Loucy (cell line): Measurements from ENCODE around the gene MAVS.
"Not testable (repeated sequence)": the region's sequence is repeated elsewhere in the genome, so short reads cannot be mapped to it uniquely, and the experiment has no call there.

Experiments
- H2AFZ ChIP-seq: fragments of 200-600 bp; sonication (generic); 2 replicates; pipeline ENCODE4 v1.6.0; 2016; ENCODE audit warnings: antibody characterized with exemption, mild to moderate bottlenecking, low read length, moderate library complexity
- H3F3A ChIP-seq: fragments of 200-600 bp; 2 replicates; pipeline ENCODE4 v1.6.0; 2016; ENCODE audit warnings: antibody characterized with exemption, low read depth, mild to moderate bottlenecking
- H3K27me3 ChIP-seq: fragments of 200-600 bp; sonication (generic); 2 replicates; pipeline ENCODE4 v1.6.1; 2014; ENCODE audit warnings: low read length, mild to moderate bottlenecking; ENCODE audit not compliant: insufficient read depth, poor library complexity, severe bottlenecking
- H3K36me3 ChIP-seq: fragments of 200-600 bp; sonication (generic); 2 replicates; pipeline ENCODE4 v1.6.1; 2016; ENCODE audit warnings: low read length; ENCODE audit not compliant: insufficient read depth
- H3K4me1 ChIP-seq: fragments of 200-600 bp; sonication (generic); 2 replicates; pipeline ENCODE4 v1.5.1; 2014; ENCODE audit warnings: low read length, mild to moderate bottlenecking; ENCODE audit not compliant: insufficient read depth, poor library complexity, severe bottlenecking
- H3K4me2 ChIP-seq: fragments of 200-600 bp; sonication (generic); 2 replicates; pipeline ENCODE4 v1.6.0; 2014; ENCODE audit warnings: antibody characterized with exemption, low read length, low read depth, mild to moderate bottlenecking; ENCODE audit not compliant: poor library complexity, severe bottlenecking
- H3K4me3 ChIP-seq: fragments of 200-600 bp; sonication (generic); 2 replicates; pipeline ENCODE4 v1.5.1; 2014; ENCODE audit warnings: low read length, mild to moderate bottlenecking, mixed read lengths; ENCODE audit not compliant: poor library complexity, severe bottlenecking
- H3K79me2 ChIP-seq: fragments of 200-600 bp; sonication (generic); 2 replicates; pipeline ENCODE4 v1.6.1; 2014; ENCODE audit warnings: low read length; ENCODE audit not compliant: insufficient read depth
- H3K9ac ChIP-seq: fragments of 200-600 bp; sonication (generic); 2 replicates; pipeline ENCODE4 v1.6.0; 2014; ENCODE audit warnings: mild to moderate bottlenecking, low read depth, low read length, moderate library complexity; ENCODE audit not compliant: poor library complexity, severe bottlenecking
- H3K9me2 ChIP-seq: fragments of 200-600 bp; sonication (generic); replicated peaks from 2 replicates; pipeline ENCODE4 v1.6.1; 2016; ENCODE audit warnings: low read depth, low read length, mixed read lengths
- H3K9me3 ChIP-seq: fragments of 200-600 bp; sonication (generic); 2 replicates; pipeline ENCODE4 v1.6.1; 2014; ENCODE audit warnings: mild to moderate bottlenecking, antibody characterized with exemption, low read length, low read depth; ENCODE audit not compliant: insufficient read depth
- H4K20me1 ChIP-seq: fragments of 200-600 bp; sonication (generic); 2 replicates; pipeline ENCODE4 v1.6.0; 2014; ENCODE audit warnings: antibody characterized with exemption, low read length, mild to moderate bottlenecking; ENCODE audit not compliant: insufficient read depth, poor library complexity, severe bottlenecking
- EZH2phosphoT487 ChIP-seq: fragments of 200-600 bp; IDR thresholded peaks from 2 replicates; pipeline ENCODE4 v1.6.1; 2018; ENCODE audit warnings: antibody characterized with exemption, mild to moderate bottlenecking, moderate library complexity, borderline replicate concordance
- TF ChIP-seq, protein P1 (sequence below): fragments of 200-600 bp; sonication (generic); conservative IDR thresholded peaks from 2 replicates; pipeline ENCODE4 v1.5.1; 2014; ENCODE audit warnings: mild to moderate bottlenecking, antibody characterized with exemption, low read length

The MAVS gene

DNA sequence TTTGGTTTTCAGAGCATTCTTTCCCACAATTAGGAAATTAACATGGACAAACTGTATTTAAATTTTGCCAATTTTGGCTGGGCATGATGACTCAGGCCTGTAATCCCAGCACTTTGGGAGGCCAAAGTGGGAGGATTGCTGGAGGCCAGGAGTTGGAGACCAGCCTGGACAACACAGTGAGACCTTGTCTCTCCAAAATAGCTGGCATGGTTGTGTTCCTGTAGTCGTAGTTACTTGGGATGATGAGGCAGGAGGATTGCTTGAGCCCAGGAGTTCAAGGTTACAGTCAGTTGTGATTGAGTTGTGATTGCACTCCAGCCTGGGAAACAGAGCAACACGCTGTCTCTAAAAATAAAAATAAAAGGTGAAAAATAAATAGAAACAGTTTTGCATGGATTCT, 57.6 kb downstream of the MAVS start:
- H2AFZ ChIP-seq = no peak overlapping the region
- peaks cover 97% of the 10 kb centered on the region for H4K20me1 ChIP-seq
- peaks cover 100% of the 10 kb centered on the region for H3K79me2 ChIP-seq
- H3K4me1 ChIP-seq = peaks cover 8% of the 10 kb centered on the region
- no peaks in the 10 kb centered on the region for H3K9me2 ChIP-seq
- no peaks in the 10 kb centered on the region for H3K27me3 ChIP-seq
- no peak for TF ChIP-seq EZH2phosphoT487
- TF ChIP-seq, protein P1, sequence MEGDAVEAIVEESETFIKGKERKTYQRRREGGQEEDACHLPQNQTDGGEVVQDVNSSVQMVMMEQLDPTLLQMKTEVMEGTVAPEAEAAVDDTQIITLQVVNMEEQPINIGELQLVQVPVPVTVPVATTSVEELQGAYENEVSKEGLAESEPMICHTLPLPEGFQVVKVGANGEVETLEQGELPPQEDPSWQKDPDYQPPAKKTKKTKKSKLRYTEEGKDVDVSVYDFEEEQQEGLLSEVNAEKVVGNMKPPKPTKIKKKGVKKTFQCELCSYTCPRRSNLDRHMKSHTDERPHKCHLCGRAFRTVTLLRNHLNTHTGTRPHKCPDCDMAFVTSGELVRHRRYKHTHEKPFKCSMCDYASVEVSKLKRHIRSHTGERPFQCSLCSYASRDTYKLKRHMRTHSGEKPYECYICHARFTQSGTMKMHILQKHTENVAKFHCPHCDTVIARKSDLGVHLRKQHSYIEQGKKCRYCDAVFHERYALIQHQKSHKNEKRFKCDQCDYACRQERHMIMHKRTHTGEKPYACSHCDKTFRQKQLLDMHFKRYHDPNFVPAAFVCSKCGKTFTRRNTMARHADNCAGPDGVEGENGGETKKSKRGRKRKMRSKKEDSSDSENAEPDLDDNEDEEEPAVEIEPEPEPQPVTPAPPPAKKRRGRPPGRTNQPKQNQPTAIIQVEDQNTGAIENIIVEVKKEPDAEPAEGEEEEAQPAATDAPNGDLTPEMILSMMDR = no peak
- H3K4me2 ChIP-seq = no peak overlapping the region
- peaks cover 23% of the 10 kb centered on the region; the same call in 1 of the 2 replicates for H3K36me3 ChIP-seq
- no peak overlapping the region for H3K9ac ChIP-seq
- H3K4me3 ChIP-seq = no peak overlapping the region
- H3F3A ChIP-seq = no peaks in the 10 kb centered on the region; the same call in 1 of the 2 replicates
- no peaks in the 10 kb centered on the region for H3K9me3 ChIP-seq

DNA sequence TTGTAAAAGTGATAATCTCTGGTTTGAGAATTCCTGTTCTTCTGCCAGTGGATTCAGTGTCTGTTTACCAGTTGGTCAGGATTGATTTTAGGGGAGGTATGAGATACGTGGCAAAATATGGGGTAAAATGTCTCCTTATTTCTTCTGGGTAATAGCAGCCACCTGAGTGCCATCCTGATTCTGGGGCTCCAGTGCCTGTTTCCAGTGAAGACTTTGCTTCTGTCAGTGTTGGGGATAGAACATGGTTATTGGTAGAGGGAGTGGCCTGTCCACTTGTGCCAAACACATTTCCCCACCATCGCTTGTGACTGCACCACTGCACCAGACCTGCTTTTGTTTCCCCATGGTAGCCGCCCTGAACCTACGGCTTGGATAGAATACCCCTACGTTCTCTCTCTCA, 58.2 kb downstream of the MAVS start:
- H3F3A ChIP-seq = no peaks in the 10 kb centered on the region; the same call in 1 of the 2 replicates
- peaks cover 29% of the 10 kb centered on the region; the same call in 1 of the 2 replicates for H3K36me3 ChIP-seq
- TF ChIP-seq, protein P1 = no peak
- TF ChIP-seq EZH2phosphoT487 = no peak
- no peak overlapping the region for H3K9ac ChIP-seq
- no peaks in the 10 kb centered on the region for H3K27me3 ChIP-seq
- H3K4me3 ChIP-seq = no peak overlapping the region
- H3K4me2 ChIP-seq = no peak overlapping the region
- H3K9me2 ChIP-seq = no peaks in the 10 kb centered on the region
- peaks cover 99% of the 10 kb centered on the region for H4K20me1 ChIP-seq
- peaks cover 7% of the 10 kb centered on the region for H3K4me1 ChIP-seq
- no peak overlapping the region for H2AFZ ChIP-seq
- H3K9me3 ChIP-seq = no peaks in the 10 kb centered on the region
- peaks cover 100% of the 10 kb centered on the region for H3K79me2 ChIP-seq

DNA sequence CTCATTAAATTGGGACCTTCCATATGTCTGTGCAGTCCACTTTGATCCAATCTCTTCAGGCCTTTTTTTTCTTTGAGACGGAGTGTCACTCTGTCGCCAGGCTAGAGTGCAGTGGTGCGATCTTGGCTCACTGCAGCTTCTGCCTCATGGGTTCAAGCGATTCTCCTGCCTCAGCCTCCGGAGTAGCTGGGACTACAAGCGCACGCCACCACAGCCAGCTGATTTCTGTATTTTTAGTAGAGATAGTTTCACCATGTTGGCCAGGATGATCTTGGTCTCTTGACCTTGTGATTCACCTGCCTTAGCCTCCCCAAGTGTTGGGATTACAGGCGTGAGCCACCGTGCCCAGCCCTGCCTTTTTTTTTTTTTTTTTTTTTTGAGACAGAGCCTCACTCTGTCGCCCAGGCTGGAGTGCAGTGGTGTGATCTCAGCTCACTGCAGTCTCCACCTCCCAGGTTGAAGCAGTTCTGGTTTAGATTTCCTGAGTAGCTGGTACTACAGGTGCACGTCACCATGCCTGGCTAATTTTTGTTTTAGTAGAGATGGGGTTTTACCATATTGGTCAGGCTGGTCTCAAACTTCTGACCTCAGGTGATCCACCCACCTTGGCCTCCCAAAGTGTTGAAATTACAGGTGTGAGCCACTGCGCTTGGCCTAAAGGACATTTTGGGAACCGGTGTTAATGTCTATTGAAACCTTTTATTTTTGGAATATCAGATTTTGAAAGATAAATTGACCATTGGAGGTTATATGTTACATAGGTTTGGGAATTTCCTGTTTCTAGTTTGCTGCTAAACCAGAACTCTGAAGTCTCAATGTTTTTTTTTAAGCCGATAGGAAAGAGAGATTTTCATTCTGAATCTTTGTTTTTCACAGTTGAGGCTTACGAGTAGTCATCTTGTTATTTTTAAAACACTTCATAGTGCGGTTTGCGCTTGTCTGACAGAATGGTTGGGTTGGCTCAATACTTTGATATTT, 60.4 kb downstream of the MAVS start:
- peaks cover 49% of the 10 kb centered on the region for H3K36me3 ChIP-seq

More for the DNA sequence above, 60.4 kb downstream of the MAVS start:
- H3K4me2 ChIP-seq, H3F3A ChIP-seq, H3K27me3 ChIP-seq, H3K4me1 ChIP-seq, H2AFZ ChIP-seq, H3K4me3 ChIP-seq, H3K9ac ChIP-seq, H3K9me2 ChIP-seq, H3K9me3 ChIP-seq: not testable (repeated sequence)
- peaks cover 99% of the 10 kb centered on the region for H3K79me2 ChIP-seq
- H4K20me1 ChIP-seq = peaks cover 89% of the 10 kb centered on the region
